ENCODE data around the gene HAP1.
"Not testable (repeated sequence)": the region's sequence is repeated elsewhere in the genome, so short reads cannot be mapped to it uniquely, and the experiment has no call there.

HAP1 gene, protein sequence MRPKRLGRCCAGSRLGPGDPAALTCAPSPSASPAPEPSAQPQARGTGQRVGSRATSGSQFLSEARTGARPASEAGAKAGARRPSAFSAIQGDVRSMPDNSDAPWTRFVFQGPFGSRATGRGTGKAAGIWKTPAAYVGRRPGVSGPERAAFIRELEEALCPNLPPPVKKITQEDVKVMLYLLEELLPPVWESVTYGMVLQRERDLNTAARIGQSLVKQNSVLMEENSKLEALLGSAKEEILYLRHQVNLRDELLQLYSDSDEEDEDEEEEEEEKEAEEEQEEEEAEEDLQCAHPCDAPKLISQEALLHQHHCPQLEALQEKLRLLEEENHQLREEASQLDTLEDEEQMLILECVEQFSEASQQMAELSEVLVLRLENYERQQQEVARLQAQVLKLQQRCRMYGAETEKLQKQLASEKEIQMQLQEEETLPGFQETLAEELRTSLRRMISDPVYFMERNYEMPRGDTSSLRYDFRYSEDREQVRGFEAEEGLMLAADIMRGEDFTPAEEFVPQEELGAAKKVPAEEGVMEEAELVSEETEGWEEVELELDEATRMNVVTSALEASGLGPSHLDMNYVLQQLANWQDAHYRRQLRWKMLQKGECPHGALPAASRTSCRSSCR

DNA sequence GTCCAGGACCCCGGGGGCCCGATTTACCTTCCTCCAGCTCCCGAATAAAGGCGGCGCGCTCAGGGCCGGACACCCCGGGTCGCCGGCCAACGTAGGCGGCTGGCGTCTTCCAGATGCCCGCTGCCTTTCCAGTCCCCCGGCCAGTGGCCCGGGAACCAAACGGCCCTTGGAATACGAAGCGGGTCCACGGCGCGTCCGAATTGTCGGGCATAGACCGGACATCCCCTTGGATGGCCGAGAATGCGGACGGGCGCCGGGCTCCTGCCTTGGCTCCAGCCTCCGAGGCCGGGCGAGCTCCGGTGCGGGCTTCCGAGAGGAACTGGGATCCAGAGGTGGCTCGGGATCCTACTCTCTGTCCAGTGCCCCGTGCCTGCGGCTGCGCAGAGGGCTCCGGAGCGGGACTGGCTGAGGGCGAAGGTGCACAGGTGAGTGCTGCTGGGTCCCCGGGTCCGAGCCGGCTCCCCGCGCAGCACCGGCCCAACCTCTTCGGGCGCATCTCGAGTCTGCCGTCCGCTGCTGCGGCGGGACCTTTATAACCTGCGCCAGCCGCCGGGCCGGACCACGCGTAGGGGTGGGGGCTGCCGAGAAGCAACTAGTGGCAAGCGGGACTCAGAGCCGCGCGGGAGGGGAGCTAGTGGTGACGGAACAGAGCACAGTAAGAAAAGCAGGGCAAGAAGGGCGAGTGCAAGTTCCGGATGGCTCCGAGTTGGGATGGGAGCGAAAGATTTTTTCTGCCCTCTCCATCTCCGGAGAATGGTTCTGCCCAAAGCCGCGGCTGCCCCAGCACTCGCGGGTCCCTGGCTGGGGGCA, at the start of gene HAP1:
TSS of gene HAP1 (minus strand) at position 505 of the 810 bp plus-strand sequence. CDS start at position 496, 9 bp downstream.
- no peak for DNase-seq

DNA sequence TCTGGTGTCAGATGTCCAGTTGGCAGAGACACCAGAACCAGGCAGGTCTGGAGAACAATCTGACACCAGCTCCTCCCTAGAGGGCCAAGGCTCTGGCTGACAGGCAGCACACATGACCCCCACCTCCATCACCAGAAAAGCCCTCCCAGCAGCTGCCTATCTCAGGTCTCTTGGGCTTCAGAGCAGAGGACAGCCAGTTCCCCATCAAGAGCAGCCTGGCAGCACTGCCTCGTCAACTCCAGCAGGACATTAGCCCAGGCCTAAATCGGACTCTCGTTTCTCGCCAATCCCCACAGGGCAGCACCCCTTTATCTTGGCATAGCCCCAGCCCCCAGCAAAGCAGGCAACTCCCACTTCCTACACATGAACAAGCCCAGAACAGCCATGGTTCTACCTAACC, 47.7 kb upstream of the HAP1 start:
- no peak for DNase-seq

DNA sequence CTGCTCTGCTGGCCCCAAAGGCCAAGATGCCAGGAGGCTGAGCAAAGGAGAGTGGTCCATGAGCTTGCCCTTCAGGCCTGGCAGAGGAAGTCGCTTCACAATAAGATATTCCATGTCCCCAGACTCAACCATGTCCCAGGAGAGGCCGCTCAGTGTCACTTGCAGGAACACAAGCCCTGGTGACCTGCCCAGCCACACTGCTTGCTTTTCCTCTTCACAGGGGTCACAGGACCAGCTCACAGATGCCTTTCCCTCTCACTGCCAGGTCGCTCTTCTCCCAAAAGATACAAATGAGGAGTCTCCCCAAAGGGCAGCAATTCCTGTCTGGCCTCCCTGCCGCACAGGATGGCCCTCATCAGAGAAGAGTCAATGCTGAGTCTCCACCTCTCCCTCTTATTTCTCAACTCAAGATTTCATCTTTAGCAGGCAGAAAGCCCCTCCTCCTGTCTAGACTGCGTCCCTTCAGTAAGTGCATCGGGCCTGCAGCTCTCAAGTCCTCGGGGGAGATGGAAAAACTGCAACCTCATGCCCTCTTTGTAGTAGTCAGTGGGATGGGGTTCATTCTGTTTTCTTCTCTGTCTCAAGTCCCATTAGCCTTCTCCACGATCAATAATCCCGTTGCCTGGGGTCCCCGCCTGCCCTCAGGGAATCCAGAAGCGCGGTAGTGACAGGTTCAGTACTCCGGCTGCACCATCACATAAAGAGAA, 47.1 kb upstream of the HAP1 start:
- no peak for DNase-seq

DNA sequence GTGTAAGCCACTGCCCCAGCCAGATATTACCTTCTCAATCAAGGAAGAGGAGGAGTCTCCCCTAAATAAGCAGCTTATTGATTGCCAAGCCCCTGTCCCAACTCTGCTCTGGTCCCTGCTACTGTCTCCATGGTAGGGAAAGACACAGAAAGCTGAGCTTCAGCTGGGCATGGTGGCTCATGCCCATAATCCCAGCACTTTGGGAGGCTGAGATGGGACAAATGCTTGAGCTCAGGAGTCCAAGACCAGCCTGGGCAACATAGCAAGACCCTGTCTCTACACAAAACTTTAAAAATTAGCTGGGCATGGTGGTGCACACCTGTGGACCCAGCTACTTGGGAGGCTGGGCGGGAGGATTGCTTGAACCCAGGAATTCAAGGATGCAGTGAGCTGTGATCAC, 45.5 kb upstream of the HAP1 start:
- no peak for DNase-seq

DNA sequence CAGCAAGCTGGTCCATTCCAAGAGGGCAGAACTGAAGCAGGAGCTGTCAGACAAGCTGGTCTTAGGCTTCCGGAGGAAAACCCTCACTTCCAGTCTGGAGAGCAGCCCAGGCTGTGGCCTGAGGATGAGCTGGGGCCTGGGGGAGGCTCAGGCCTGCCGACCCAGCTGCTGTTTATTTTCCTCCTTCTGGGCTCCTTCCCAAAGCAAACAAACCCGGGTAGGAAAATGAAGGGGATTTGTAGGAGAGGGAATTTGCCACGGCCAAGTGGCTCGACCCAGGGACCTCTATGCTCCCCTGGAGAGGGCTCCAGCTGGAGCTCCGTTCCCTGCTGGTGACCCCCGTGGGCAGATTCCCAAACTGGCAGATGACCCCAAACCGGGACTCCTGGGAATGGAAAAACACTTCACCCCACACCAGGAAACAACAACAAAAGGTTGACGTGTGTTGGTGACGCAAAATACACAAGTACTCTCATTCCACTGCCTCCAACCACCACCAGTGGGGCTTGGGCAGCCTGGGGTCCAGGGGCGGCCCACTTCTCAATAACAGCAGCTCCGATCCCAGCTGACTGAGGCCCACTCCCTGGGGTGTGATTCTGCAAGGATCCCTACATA, 43.2 kb upstream of the HAP1 start:
- no peak for DNase-seq

DNA sequence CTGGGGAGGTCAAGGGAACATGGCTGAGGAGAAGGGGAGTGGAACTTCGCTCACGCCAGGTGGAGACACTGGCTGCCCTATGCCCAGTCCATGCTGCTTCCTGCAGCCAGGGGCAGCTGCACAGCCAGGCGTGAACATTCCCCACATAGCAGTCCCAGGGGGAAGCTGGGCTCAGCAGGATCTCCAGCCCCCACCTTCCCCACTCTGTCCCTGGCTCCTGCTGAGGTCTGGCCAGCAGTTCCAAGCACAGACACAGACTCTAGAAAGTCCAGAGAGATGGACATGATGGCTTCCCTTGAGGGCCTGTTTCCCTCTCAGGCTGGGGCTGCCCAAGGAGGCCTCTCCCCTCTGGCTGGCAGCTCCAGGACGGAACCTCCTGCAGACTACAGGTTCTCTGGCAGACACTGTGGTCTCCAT, 42.7 kb upstream of the HAP1 start:
- DNase-seq = no peak

DNA sequence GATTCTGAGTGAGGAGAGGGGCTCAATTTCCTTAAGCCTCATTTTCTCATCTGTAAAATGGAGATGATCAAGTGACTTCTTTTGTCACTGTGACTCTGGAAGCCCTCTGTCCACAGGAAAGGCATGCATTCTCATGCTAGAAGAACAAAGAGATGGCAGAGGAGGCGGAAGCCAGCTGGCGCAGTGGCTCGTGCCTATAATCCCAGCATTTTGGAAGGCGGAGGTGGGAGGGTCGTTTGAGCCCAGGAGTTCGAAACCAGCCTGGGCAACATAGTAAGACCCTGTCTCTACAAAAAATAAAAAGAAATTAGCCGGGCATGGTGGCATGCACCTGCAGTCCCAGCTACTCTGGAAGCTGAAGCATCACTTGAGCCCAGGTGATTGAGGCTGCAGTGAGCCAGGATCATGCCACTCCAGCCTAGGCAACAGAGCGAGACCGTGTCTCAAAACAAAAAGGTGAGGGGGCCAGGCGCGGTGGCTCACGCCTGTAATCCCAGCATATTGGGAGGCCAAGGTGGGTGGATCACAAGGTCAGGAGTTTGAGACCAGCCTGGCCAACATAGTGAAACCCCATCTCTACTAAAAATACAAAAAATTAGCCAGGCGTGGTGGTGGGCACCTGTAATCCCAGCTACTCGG, 41.9 kb upstream of the HAP1 start:
- not testable (repeated sequence) for DNase-seq

DNA sequence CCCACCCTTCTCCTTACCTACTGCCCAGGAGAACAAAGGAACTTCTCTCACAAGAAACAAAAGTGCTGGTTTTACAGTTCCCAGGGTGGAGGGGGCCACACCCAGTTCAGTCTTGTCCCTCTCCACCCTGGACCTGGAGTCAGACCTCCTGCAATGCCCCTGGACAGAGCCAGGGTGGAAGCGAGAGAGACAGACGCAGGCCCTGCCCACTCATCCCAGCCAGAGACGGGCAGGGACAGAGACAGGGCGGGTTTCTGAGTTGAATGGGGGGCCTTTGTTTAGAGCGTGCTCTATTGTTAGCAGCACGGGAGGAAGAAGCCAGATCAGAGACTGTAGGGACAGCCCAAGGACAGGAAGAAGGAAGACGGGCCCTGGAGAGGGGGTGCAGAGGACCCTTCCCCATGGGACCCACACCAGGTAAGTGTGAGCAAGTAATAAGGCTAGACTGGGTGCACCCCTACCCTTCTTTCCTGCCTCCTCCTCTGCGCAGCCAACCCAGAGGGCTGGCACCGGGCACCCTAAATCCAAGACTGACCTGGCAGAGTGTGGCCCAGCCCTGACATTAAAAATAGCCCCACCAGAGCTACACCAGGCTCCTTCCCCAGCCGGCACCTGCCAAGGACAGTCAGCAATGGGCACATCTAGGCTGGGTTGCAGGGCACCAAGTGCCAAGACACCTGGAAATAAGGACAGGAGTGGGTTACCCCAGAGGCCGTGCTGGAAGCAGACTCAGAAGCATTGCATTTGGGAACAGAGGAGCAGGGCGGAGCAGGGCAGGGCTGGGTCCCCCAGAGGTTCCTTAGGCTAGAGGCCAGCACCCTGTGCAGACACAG, 41.2 kb upstream of the HAP1 start:
- no peak for DNase-seq

DNA sequence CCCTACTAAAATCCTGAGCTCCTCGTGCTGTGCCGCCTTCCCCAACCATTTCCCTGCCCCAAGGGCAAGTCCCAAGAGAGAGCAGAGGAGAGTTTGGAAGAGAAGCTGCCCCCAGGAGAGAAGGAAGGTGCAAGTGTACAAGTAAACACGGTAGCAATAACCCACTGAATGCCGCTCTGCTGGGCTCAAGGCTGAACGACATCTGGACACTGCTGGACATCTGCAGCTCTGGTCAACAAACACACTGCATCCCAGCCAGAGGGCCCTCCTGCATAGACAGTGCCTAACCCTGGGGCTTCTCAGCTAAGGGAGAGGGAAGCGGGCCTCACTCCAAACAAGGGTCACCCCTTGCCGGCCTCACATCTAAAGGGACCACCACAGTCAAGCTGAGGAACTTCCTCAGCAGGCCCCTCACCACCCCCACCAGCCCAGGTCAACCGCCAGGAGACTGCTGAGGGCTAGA, 39.3 kb upstream of the HAP1 start:
- no peak for DNase-seq

DNA sequence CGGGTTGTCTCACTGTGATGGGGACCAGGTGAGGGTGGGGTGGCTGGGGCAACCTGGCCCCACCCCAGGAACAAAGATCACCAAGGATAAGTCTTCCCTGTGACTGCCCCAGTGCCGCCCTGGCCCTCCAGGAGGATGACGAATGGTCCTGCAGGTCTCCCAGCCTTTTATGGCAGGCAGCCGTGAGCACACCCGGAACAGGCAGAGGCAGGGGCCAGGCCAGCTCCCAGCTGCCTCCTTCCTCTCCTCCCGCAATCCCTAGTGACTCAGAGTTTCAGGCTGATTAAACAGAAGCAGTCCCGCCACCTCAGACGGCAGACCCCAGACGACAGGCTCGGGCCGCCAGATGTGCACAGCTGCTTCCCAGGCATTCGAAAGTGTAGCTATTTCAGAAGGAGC, 38.7 kb upstream of the HAP1 start:
- DNase-seq = no peak

DNA sequence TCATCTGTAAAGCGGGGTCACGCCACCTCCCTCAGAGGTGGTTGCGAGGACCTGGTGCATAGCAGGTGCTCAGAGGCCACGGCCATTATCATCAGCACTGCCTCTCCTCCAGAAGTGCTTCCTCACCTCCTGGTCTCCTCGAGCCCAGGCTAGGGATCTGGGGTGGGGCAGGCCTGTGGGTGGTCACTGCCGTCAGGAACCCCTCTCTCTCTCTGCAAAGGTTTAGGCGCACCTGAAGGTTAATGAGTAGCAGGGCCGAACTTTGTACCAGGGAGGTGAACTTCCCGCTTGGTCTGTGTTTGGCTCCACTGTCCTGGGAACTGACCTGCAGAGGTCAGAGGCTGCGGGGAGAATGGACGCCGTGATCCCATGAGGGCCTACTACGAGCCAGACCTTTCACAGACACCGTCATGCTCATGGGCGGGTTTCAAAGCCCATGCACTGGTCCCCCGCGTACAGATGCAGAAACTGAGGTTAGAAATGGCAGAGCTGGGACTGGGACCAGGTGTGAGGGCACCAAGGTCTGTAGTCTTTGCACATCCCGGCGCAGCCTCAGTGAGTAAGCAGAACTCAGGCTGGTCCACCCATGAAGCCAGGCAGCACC, 38.2 kb upstream of the HAP1 start:
- no peak for DNase-seq

DNA sequence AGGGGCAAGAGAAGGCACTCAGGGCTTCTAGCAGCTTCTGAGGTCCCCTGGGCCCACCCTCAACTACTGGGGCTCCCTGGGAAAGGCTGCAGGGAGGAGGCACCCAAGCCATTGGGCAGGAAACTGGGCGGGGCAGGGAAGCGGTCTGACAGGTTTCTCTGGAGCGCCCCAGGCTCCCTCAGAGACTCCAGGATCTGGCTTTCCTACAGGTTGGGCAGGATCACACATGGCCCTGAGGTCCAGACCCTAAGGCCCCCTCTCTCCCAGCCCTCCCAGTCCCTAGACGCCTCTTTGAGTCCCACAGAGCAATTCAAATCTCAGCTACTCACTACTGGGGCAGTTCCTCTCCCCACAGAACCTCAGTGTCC, 37.8 kb upstream of the HAP1 start:
- no peak for DNase-seq

DNA sequence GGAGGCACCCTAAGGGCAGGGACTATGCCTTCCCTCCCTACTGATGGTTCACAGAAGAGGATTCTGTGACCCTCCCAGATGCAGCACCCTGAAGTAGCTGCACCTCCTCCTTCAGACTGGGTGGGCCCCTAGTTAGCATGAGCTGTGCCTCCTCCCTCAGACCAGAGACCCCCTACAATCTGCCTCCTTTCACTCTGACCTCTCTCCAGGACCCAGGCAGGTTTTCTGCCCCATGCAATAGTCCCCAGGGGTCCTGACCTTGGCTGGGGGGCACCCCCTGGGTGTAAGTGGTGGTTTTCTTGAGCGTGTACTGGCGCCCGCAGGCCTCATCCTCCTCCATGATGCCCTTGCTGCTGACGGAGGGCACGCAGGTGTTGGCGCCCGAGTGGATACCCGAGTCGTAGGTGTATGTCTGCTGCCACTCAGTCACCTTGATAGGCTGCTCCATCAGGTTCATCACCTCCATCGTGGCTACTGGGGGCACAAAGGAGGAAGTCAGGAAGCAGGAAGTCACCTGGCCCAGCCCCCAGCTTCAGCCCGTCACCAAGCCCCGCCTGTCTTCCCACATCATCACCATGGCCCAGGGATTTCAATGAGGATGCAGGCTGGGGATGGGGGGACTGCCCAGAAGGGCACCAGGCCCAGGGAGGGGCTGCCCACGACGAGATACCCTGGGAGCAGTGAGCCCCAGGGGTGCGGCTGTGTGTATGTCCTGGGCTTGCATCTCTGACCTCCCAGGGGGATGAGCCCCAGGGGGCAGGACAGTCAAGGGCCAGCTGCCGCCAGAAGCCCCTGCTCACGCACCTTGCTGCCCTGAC, 37.2 kb upstream of the HAP1 start:
- no peak for DNase-seq

DNA sequence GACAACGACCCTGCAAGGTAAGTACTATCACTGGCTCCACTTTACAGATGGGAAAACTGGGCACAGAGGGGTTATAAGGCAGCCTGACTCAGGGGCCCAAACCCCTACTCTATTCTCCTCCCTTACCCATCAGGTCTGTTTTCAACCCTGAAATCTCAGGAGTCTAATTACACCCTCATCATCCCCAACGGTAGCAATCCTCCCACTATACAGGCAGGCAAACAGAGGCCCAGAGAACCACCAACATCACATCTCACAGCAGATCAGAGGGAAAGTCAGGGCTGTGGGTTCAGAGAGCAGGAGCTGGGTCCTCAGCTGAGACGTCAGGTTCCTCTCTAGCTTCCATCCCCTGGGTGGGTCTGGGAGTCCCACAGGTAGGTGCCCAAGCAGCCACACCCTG, 35.5 kb upstream of the HAP1 start:
- no peak for DNase-seq

DNA sequence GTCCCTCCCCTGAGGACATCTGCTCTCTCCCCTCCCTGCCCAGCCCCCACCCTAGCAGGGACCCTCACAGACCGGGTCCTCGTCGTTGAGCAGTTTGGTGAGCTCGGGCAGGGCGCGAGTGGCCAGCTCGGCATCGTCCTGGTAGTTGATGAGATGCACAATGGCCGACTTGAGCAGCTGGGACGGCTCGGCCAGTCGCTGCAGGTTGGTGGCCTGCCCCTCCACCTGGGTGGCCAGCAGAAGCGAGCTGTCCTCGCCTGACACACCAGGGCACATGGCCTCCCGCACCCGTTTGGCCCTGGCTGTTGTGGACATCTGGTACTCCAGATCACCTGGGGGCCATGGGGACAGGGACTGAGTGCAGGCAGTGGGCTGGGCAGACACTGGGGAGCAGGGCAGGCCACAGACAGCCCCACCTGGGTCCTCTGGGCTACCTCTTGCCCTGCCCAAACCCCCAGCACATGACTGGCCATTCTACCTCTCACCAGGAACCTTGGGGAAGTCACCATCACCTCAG, 35.0 kb upstream of the HAP1 start:
- no peak for DNase-seq

DNA sequence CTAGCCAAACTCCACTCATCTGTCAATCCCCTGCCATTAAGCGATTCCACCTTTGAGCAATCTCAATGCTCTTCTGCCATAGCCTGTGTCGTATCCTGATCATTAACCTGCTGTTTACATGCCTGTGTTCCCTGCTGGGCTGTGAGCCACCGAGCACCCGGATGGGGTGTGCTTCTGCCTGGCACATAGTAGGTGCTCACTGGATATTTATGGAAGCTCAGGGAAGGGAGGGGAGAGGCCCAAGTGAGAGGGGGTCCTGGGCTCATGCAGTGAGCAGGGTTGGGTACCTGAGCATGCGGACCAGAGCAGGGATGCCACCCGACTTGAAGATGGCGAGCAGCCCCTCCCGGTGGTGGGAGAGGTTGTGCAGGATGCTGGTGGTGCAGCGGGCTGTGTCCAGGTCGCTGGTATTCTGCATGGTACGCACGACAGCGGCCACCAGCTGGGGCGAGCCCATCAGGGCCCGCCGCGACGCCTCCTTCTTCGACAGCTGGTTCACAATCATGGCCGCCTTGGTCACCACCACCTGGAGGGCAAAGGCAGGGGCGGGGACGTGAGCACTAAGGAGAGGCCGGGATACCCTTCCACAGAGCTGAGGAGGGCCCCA, 34.3 kb upstream of the HAP1 start:
- no peak for DNase-seq

DNA sequence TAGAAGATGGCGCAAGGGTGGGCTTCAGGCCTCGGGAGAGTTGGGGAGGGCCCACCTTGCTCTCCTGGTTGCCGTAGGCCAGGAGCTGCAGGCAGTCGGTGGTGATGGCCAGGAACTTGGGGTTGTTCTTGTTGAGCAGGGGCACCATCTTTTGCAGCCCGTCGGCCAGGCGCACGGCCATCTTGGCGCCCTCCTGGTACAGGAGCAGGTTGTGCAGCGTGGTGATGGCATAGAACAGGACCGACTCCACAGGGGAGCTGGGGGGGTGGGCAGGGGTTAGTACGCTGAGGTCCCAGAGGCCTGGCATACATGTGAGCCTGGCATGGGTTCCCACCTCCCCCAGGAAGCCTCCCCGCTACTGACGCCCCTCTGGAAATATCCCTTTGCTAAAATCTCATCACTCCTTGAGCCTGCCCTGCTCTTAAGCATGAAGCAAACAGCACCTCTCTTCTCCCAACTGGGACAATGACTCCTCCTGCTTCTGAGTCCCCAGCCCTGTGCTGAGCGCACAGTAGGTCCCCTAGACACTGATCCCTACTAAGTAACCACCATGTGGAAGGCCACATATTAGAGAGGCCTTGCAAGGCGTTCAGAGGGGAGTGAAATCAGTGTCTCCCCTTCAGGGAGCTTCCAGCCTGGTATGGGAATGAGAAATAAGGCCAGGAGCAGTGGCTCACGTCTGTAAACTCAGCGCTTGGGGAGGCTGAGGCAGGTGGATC, 33.0 kb upstream of the HAP1 start:
- DNase-seq = no peak

DNA sequence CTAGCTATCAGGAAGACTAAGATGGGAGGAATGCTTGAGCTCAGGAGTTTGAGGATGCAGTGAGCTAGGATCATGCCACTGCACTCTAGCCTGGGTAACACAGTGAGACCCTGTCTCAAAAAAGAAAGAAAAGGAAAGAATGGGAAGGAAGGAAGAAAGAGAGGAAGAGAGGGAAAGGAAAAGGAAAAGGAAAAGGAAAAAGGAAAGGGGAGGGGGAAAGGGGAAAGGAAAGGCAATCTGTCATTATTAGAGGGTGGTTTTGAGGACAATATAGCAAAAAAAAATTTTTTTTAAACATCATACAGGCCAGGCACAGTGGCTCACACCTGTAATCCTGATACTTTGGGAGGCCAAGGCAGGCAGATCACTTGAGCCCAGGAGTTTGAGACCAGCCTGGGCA, 31.7 kb upstream of the HAP1 start:
- no peak for DNase-seq

Measured in NCI-H1930 (cell line).